HepG2 (cell line): ENCODE data around the gene MTOR. TPM values are rescaled to one million over a fixed set of nuclear protein-coding genes. Genes with fewer than 3 reads are reported as not detected.

ENCODE experiments used
- ARHGAP35 ChIP-seq: sonication (generic); formaldehyde crosslinking; IDR thresholded peaks from 2 replicates; pipeline ENCODE4 v1.9.0; 2022; ENCODE audit warnings: mild to moderate bottlenecking, inconsistent platforms, moderate library complexity, missing genetic modification reagents, borderline replicate concordance
- ARID2 ChIP-seq: sonication (generic); formaldehyde crosslinking; IDR thresholded peaks from 2 replicates; pipeline ENCODE4 v1.8.1; 2022; ENCODE audit warnings: mild to moderate bottlenecking, missing genetic modification reagents, borderline replicate concordance
- ATRX ChIP-seq: sonication (generic); formaldehyde crosslinking; IDR thresholded peaks from 2 replicates; pipeline ENCODE4 v1.4.0; 2020; ENCODE audit warnings: missing genetic modification reagents, borderline replicate concordance
- BRD4 ChIP-seq: sonication (generic); formaldehyde crosslinking; IDR thresholded peaks from 2 replicates; pipeline ENCODE4 v1.4.0; 2020; ENCODE audit warnings: missing genetic modification reagents
- CBX1 ChIP-seq: IDR thresholded peaks from one replicate; pipeline ENCODE4 v1.6.1; 2016; ENCODE audit warnings: antibody characterized with exemption, low read depth
- LRRFIP1 ChIP-seq: sonication (generic); formaldehyde crosslinking; conservative IDR thresholded peaks from 2 replicates; pipeline ENCODE4 v1.4.0; 2020; ENCODE audit warnings: missing genetic modification reagents
- NR2C2 ChIP-seq: sonication (generic); formaldehyde crosslinking; IDR thresholded peaks from 2 replicates; pipeline ENCODE4 v1.4.0; 2020; ENCODE audit warnings: missing genetic modification reagents, mild to moderate bottlenecking, moderate library complexity, borderline replicate concordance
- PATZ1 ChIP-seq: sonication (generic); formaldehyde crosslinking; IDR thresholded peaks from 2 replicates; pipeline ENCODE4 v1.4.0; 2020; ENCODE audit warnings: missing genetic modification reagents
- PAXIP1 ChIP-seq: sonication (generic); formaldehyde crosslinking; conservative IDR thresholded peaks from 2 replicates; pipeline ENCODE4 v1.4.0; 2020; ENCODE audit warnings: mild to moderate bottlenecking, missing genetic modification reagents, moderate library complexity
- PCBP2 ChIP-seq: fragments of 200-400 bp; formaldehyde crosslinking; optimal IDR thresholded peaks from 2 replicates; pipeline ENCODE3; 2018; ENCODE audit warnings: low read length, low read depth; ENCODE audit not compliant: poor library complexity, severe bottlenecking
- RNF219 ChIP-seq: sonication (generic); formaldehyde crosslinking; IDR thresholded peaks from 2 replicates; pipeline ENCODE4 v1.5.0; 2020; ENCODE audit warnings: mild to moderate bottlenecking, missing genetic modification reagents
- SCMH1 ChIP-seq: sonication (generic); formaldehyde crosslinking; IDR thresholded peaks from 2 replicates; pipeline ENCODE4 v1.9.0; 2021; ENCODE audit warnings: missing genetic modification reagents, mild to moderate bottlenecking, borderline replicate concordance
- TSC22D2 ChIP-seq: sonication (generic); formaldehyde crosslinking; IDR thresholded peaks from 2 replicates; pipeline ENCODE4 v1.5.1; 2020; ENCODE audit warnings: missing genetic modification reagents, mild to moderate bottlenecking, borderline replicate concordance
- ZMAT3 ChIP-seq: sonication (generic); formaldehyde crosslinking; conservative IDR thresholded peaks from 2 replicates; pipeline ENCODE4 v1.7.0; 2021; ENCODE audit warnings: missing genetic modification reagents
- ZNF121 ChIP-seq: sonication (generic); formaldehyde crosslinking; IDR thresholded peaks from 2 replicates; pipeline ENCODE4 v1.5.0; 2020; ENCODE audit warnings: mild to moderate bottlenecking, missing genetic modification reagents
- ZNF17 ChIP-seq: sonication (generic); formaldehyde crosslinking; IDR thresholded peaks from 2 replicates; pipeline ENCODE4 v1.5.0; 2020; ENCODE audit warnings: mild to moderate bottlenecking, missing genetic modification reagents
- ZNF557 ChIP-seq: sonication (generic); formaldehyde crosslinking; IDR thresholded peaks from 2 replicates; pipeline ENCODE4 v1.4.0; 2020; ENCODE audit warnings: missing genetic modification reagents
- ZNF644 ChIP-seq: IDR thresholded peaks from 2 replicates; pipeline ENCODE4 v1.6.1; 2016; ENCODE audit warnings: low read depth
- ZNF678 ChIP-seq: sonication (generic); formaldehyde crosslinking; IDR thresholded peaks from 2 replicates; pipeline ENCODE4 v1.4.0; 2020; ENCODE audit warnings: mild to moderate bottlenecking, missing genetic modification reagents
- polyA plus RNA-seq, 8 experiments: library from polyadenylated mRNA; depleted of rRNA in 3 of 8; stranded (reverse) in 7 of 8; unstranded in 1 of 8; fragments of >200 nt; fragmentation: Illumina TruSeq in 4 of 8; extraction: Trizol in 4 of 8; gene quantifications; 2 replicates each; pipeline versions ENCODE4 v1.2.1 to v1.2.3, GENCODE V29; 2011 to 2016; ENCODE audit warnings: low read depth in 4 of 8, missing spikeins in 1 of 8, mixed read lengths in 1 of 8; ENCODE audit not compliant: insufficient read depth in 1 of 8
- total RNA-seq, 5 experiments: library from RNA; depleted of rRNA; stranded (reverse); fragments of >200 nt; fragmentation: Illumina TruSeq; extraction: Trizol; gene quantifications; 2 replicates each; pipeline ENCODE4 v1.2.3, GENCODE V29; 2016; ENCODE audit warnings: low read depth in 1 of 5

Gene MTOR
- total and polyA plus RNA-seq, 2 of the 13 experiments (the other 11 are each of a cell fraction or from before 2014, with no cell fraction given) = 24.6 to 34.6 TPM

GRCh38 chr1:11059968-11060830 is 202.2 kb downstream of the MTOR start, which contains the start of gene SRM (continued):
- TF ChIP-seq NR2C2 (CRISPR knock-in tag) (no peak), RNF219 (CRISPR knock-in tag) (no peak), ZNF678 (CRISPR knock-in tag) (no peak), CBX1 (no peak), ARHGAP35 (no peak), TSC22D2 (CRISPR knock-in tag) (no peak), ZNF17 (CRISPR knock-in tag) (no peak), SCMH1 (CRISPR knock-in tag) (no peak), ARID2 (CRISPR knock-in tag) (no peak), ATRX (CRISPR knock-in tag) (no peak), PCBP2 (no peak), ZNF644 (CRISPR knock-in tag) (no peak), PAXIP1 (no peak), ZNF557 (no peak), LRRFIP1 (no peak), BRD4 (CRISPR knock-in tag) (0 out of 2 replicates have a peak, but pooled peaks have one; percentile 68), ZMAT3 (no peak), PATZ1 (CRISPR knock-in tag) (peak; percentile 78), ZNF121 (CRISPR knock-in tag) (no peak)
